ENCODE data around the gene HMGN2.

Gene HMGN2

DNA sequence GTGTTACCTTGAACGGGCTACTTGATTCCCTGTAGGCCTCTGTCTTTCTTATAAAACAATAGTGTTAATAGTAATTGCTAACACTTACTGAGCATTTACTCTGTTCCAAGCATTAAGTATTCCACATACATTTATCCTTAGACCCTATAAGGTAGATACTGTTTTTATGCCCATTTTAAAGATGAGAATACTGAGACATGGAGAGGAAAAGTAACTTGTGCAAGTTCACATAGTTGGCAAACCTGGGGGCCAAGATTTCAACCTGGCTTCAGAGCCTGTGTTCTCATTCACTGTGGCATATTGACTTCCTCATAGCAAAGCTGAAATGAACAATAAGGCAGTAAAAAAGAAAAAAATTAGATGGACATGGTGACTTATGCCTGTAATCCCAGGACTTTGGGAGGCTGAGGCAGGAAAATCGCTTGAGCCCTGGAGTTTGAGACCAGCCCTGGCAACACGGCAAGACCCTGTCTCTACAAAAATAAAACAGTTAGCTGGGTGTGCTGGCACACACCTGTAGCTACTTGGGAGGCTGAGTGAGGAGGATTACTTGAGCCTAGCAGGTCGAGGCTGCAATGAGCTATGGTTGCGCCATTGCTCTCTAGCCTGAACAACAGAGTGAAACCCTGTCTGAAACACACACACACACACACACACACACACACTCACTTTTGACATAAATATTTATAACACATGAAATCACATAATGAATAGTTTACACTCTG is 19.6 kb upstream of the HMGN2 start:
- Histone ChIP-seq H3K4me3 (ENCODE audit: low read length in 2 of 2) (no peak overlapping the region), H3K27ac (ENCODE audit: low read depth in 2 of 2, low read length in 2 of 2) (no peak overlapping the region), H3K4me1 (ENCODE audit: control insufficient read depth in 2 of 2, insufficient read depth in 2 of 2, low read length in 2 of 2) (no peaks in the 10 kb centered on the region), H3K36me3 (ENCODE audit: control insufficient read depth in 2 of 2, insufficient read depth in 2 of 2, low read length in 2 of 2) (peaks cover 47 to 51% of the 10 kb centered on the region in 2 donors), H3K9ac (ENCODE audit: low read depth in 1 of 2, low read length in 2 of 2) (no peak overlapping the region), H3K27me3 (ENCODE audit: control insufficient read depth in 2 of 2, insufficient read depth in 2 of 2, low read length in 2 of 2) (no peaks in the 10 kb centered on the region), H3K9me3 (ENCODE audit: control insufficient read depth in 2 of 2, low read length in 2 of 2) (no peaks in the 10 kb centered on the region)

DNA sequence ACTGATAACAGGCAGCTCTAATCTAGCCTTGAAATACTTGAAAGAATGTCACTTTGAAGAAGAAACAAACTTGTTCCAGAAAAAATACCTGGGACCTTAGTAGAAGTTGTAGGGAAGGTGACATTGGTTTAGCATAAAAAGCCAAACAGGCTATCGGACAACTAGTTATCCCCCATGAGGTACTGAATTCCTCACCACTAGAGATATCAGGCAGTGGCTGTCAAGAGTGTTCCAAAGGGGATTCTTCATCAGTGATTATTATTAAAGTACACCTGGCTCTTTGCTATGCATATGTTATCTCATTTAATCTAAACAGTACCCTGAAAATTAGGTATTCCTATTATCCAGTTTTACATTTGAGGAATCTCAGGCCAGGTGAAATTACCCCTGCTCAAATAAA is 13.1 kb upstream of the HMGN2 start:
- no peaks in the 10 kb centered on the region for H3K9me3 ChIP-seq (ENCODE audit: control insufficient read depth in 2 of 2, low read length in 2 of 2)
- no peak overlapping the region for H3K27ac ChIP-seq (ENCODE audit: low read depth in 2 of 2, low read length in 2 of 2)
- peaks cover 44 to 49% of the 10 kb centered on the region in 2 donors for H3K36me3 ChIP-seq (ENCODE audit: control insufficient read depth in 2 of 2, insufficient read depth in 2 of 2, low read length in 2 of 2)
- no peak overlapping the region for H3K4me3 ChIP-seq (ENCODE audit: low read length in 2 of 2)
- no peaks in the 10 kb centered on the region for H3K27me3 ChIP-seq (ENCODE audit: control insufficient read depth in 2 of 2, insufficient read depth in 2 of 2, low read length in 2 of 2)
- H3K4me1 ChIP-seq (ENCODE audit: control insufficient read depth in 2 of 2, insufficient read depth in 2 of 2, low read length in 2 of 2): no peaks in the 10 kb centered on the region
- no peak overlapping the region for H3K9ac ChIP-seq (ENCODE audit: low read depth in 1 of 2, low read length in 2 of 2)

DNA sequence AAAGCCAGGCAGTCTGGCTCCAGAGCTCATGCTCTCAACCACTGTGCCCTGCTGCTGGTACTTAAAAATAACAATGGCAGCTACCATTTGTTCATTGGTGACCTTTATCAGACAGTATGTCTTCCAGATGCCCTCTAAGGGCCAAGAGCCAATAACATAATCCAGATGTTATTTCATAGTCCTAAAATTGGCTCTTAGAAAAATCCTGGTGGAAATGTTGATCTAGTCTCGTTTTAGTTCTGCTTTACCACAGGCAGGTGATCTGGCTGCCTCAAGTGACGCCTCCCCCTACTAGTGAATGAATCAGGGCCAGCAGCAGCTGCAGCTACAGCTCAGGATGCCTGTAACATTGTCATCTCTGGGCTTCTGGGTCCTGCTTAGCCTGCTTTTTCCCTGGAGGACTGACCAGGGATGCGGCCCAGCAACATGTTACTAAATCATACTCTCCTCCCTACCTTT is 12.6 kb upstream of the HMGN2 start:
- H3K27ac ChIP-seq (ENCODE audit: low read depth in 2 of 2, low read length in 2 of 2): no peak overlapping the region

DNA sequence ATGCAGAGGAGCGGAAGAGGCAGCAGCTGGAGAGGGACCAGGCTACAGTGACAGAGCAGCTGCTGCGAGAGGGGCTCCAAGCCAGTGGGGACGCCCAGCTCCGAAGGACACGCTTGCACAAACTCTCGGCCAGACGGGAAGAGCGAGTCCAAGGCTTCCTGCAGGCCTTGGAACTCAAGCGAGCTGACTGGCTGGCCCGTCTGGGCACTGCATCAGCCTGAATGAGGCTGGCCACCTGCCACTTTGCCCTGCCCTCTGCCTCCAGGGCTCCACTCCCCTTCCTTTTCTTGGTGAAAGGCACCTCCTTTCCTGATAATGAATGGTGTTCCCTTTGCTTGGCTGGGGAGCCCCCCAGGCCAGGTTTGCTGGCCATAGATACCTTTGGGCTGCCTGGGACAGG is 3.3 kb upstream of the HMGN2 start:
- Histone ChIP-seq H3K4me3 (ENCODE audit: low read length in 2 of 2) (no peak overlapping the region), H3K9ac (ENCODE audit: low read depth in 1 of 2, low read length in 2 of 2) (no peak overlapping the region), H3K27ac (ENCODE audit: low read depth in 2 of 2, low read length in 2 of 2) (no peak overlapping the region), H3K4me1 (ENCODE audit: control insufficient read depth in 2 of 2, insufficient read depth in 2 of 2, low read length in 2 of 2) (peaks cover 30 to 38% of the 10 kb centered on the region in 2 donors), H3K36me3 (ENCODE audit: control insufficient read depth in 2 of 2, insufficient read depth in 2 of 2, low read length in 2 of 2) (peaks cover 39 to 41% of the 10 kb centered on the region in 2 donors), H3K27me3 (ENCODE audit: control insufficient read depth in 2 of 2, insufficient read depth in 2 of 2, low read length in 2 of 2) (no peaks in the 10 kb centered on the region), H3K9me3 (ENCODE audit: control insufficient read depth in 2 of 2, low read length in 2 of 2) (no peaks in the 10 kb centered on the region)

More for the DNA sequence above, 12.6 kb upstream of the HMGN2 start:
- Histone ChIP-seq H3K9me3 (ENCODE audit: control insufficient read depth in 2 of 2, low read length in 2 of 2) (no peaks in the 10 kb centered on the region), H3K4me1 (ENCODE audit: control insufficient read depth in 2 of 2, insufficient read depth in 2 of 2, low read length in 2 of 2) (no peaks in the 10 kb centered on the region), H3K4me3 (ENCODE audit: low read length in 2 of 2) (no peak overlapping the region), H3K36me3 (ENCODE audit: control insufficient read depth in 2 of 2, insufficient read depth in 2 of 2, low read length in 2 of 2) (peaks cover 44 to 53% of the 10 kb centered on the region in 2 donors), H3K9ac (ENCODE audit: low read depth in 1 of 2, low read length in 2 of 2) (no peak overlapping the region), H3K27me3 (ENCODE audit: control insufficient read depth in 2 of 2, insufficient read depth in 2 of 2, low read length in 2 of 2) (no peaks in the 10 kb centered on the region)

DNA sequence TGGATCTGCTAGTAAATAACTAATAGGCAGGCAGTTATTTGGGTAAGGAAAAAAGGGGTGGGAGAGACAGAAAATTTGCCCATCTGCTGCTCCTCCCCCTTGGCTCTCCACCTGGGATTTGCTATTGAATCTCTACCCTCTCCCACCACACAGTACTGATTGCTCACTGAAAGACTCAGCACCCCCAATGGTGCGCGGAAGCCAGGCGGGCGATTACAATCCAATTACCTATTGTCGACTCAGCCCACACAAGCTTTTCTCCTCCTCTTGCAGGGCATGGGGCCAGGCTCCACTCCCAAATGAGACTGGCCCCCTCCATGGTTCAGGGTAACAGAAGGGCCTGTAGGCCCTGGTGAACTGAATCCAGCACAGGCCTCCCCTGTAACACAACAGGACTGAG is 2.7 kb upstream of the HMGN2 start:
- Histone ChIP-seq H3K9ac (ENCODE audit: low read depth in 1 of 2, low read length in 2 of 2) (no peak overlapping the region), H3K27ac (ENCODE audit: low read depth in 2 of 2, low read length in 2 of 2) (no peak overlapping the region), H3K4me3 (ENCODE audit: low read length in 2 of 2) (no peak overlapping the region), H3K36me3 (ENCODE audit: control insufficient read depth in 2 of 2, insufficient read depth in 2 of 2, low read length in 2 of 2) (peaks cover 43 to 46% of the 10 kb centered on the region in 2 donors), H3K9me3 (ENCODE audit: control insufficient read depth in 2 of 2, low read length in 2 of 2) (no peaks in the 10 kb centered on the region), H3K4me1 (ENCODE audit: control insufficient read depth in 2 of 2, insufficient read depth in 2 of 2, low read length in 2 of 2) (peaks cover 34 to 42% of the 10 kb centered on the region in 2 donors), H3K27me3 (ENCODE audit: control insufficient read depth in 2 of 2, insufficient read depth in 2 of 2, low read length in 2 of 2) (no peaks in the 10 kb centered on the region)

DNA sequence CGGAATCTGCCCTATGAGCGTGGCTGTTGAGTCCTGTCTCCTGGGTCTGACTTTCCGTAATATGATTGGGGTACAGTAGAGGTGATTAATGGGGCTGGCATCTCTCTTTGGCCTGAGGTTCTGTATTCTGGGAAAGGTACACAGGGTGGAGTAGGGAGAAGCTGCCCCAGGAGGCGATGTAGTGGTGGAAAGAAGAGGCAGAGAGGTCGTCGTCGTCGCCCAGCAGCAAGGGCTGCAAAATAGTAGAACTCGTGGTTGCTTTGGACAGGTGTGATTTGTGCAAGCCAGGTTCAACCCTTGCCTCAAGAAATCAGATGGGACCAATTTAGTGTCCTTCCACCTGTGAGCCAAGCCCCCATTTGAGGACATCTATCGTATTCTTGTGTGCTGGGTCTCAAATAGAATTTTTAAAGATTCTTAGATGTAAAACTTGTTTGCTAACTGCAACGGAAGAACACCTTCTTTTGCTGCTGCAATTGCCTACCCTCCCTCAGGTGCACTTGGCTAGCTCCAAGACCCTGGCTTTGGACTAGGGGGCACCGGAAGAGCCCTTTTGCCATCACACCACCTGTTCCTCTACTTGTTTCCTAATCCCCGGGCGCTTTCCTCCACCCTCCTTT is 1.3 kb upstream of the HMGN2 start:
- Histone ChIP-seq H3K9ac (ENCODE audit: low read depth in 1 of 2, low read length in 2 of 2) (peak overlapping the region in 1 of 2 donors; percentile 5), H3K36me3 (ENCODE audit: control insufficient read depth in 2 of 2, insufficient read depth in 2 of 2, low read length in 2 of 2) (peaks cover 37 to 40% of the 10 kb centered on the region in 2 donors), H3K9me3 (ENCODE audit: control insufficient read depth in 2 of 2, low read length in 2 of 2) (no peaks in the 10 kb centered on the region), H3K4me3 (ENCODE audit: low read length in 2 of 2) (peak overlapping the region; percentile 76 to 80), H3K27me3 (ENCODE audit: control insufficient read depth in 2 of 2, insufficient read depth in 2 of 2, low read length in 2 of 2) (no peaks in the 10 kb centered on the region), H3K4me1 (ENCODE audit: control insufficient read depth in 2 of 2, insufficient read depth in 2 of 2, low read length in 2 of 2) (peaks cover 34 to 42% of the 10 kb centered on the region in 2 donors), H3K27ac (ENCODE audit: low read depth in 2 of 2, low read length in 2 of 2) (peak overlapping the region; percentile 26 to 99)

DNA sequence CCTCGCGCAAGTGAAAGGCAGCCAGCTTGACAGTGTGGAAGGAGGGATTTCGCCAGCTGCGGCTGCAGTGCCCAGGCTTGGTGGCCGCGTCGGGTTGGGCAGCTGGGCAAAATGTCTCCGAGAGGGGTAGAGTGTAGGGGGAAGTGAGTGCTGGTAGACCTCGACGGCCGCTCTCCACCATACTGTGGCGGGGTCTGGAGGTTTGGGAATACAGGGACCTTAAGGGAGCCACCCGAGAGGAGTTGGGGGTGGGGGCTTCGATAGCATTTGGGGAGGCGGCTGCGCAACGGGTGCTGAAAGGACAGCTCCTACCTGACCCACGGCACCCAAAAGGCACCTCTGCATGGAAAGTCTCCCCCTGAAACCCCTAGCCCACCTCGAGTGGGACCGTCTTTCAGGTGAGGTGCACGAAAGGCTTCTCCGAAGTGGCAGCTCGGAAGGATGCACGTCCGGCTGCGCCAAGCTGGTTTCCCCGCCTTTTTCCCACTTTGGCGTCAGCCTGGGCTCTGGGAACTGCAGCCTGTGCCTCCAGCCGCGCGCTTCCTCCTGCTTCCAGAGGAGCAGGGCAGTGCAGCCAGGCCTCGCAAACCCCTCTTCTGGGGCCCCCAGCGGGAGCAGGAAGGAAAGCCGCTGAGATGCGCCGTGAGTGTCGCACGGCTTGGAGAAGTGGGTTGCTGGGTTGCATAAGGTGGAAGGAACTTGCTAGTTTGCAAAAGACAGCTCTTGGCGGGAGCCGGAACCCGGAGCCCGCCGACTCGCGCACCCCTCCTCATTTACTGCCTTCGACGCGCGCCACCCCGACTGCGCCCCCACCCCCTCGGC is 531 bp upstream of the HMGN2 start:
- H3K27ac ChIP-seq (ENCODE audit: low read depth in 2 of 2, low read length in 2 of 2): peak overlapping the region; percentile 99 to 100
- peak overlapping the region; percentile 63 to 70 for H3K9ac ChIP-seq (ENCODE audit: low read depth in 1 of 2, low read length in 2 of 2)
- no peaks in the 10 kb centered on the region for H3K9me3 ChIP-seq (ENCODE audit: control insufficient read depth in 2 of 2, low read length in 2 of 2)
- peak overlapping the region; percentile 76 to 80 for H3K4me3 ChIP-seq (ENCODE audit: low read length in 2 of 2)
- H3K36me3 ChIP-seq (ENCODE audit: control insufficient read depth in 2 of 2, insufficient read depth in 2 of 2, low read length in 2 of 2): peaks cover 31 to 41% of the 10 kb centered on the region in 2 donors
- no peaks in the 10 kb centered on the region for H3K27me3 ChIP-seq (ENCODE audit: control insufficient read depth in 2 of 2, insufficient read depth in 2 of 2, low read length in 2 of 2)
- H3K4me1 ChIP-seq (ENCODE audit: control insufficient read depth in 2 of 2, insufficient read depth in 2 of 2, low read length in 2 of 2): peaks cover 34 to 42% of the 10 kb centered on the region in 2 donors

DNA sequence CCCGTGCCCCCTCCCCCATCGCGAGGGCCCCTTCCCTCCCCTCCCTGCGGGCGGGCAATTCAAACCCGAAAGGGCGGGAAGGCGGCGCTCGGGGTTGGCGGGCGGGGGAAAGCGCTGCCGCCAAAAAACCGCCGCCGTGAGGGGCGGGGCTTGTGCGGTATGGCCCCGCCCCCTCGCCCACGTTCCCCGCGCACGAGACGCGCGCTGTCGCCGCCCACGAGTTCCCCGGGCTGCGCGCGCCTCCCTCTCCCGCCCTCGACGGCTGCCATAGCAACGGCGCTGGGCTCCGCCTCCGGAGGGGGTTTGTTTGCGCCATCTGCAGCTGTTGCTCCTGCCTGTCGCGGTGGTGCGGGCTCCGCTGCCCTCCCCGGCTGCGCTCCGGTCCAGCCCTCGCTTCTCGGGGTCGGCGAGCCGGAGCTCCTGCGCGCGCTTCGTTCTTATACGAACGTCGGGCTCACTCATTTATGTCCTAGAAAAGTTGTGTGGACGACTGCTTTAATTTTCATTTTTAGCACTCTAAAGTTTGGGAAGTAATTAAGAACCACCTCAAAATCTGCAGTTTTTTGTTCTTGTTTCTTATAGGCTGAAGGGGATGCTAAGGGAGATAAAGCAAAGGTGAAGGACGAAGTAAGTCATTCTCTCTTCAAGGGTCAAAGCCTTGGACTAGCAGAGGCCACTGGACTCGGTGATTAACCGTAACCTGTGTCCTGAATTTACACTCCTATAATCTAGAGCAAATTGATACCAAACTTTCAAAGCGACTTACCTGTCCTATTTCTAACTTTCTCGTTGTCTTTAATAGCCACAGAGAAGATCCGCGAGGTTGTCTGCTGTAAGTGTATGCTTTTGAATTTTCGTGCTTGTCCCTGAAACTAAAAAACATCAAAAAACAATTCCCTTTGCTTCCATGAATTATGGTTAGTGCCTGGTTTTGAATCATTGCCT is 933 bp downstream of the HMGN2 start:
- Histone ChIP-seq H3K27ac (ENCODE audit: low read depth in 2 of 2, low read length in 2 of 2) (peak overlapping the region; percentile 99 to 100), H3K9me3 (ENCODE audit: control insufficient read depth in 2 of 2, low read length in 2 of 2) (no peaks in the 10 kb centered on the region), H3K36me3 (ENCODE audit: control insufficient read depth in 2 of 2, insufficient read depth in 2 of 2, low read length in 2 of 2) (peaks cover 25 to 36% of the 10 kb centered on the region in 2 donors), H3K4me3 (ENCODE audit: low read length in 2 of 2) (peak overlapping the region; percentile 71 to 83), H3K4me1 (ENCODE audit: control insufficient read depth in 2 of 2, insufficient read depth in 2 of 2, low read length in 2 of 2) (peaks cover 34 to 42% of the 10 kb centered on the region in 2 donors), H3K9ac (ENCODE audit: low read depth in 1 of 2, low read length in 2 of 2) (peak overlapping the region; percentile 56 to 99), H3K27me3 (ENCODE audit: control insufficient read depth in 2 of 2, insufficient read depth in 2 of 2, low read length in 2 of 2) (no peaks in the 10 kb centered on the region)

DNA sequence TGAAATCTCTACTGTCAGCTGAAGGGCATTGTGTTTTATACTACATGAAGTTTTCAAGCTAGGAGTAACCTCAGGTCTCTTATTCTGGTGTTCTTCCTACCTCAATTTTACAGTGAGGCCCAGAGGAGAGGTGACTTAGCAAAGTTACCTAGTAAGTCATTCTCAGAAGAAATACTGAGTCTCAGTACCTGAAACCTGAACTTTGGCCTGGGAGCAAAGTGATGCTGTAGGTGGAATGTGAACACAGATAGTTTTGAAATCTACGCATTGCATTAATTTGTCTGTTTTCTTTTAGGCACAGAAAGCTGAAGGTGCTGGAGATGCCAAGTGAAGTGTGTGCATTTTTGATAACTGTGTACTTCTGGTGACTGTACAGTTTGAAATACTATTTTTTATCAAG is 2.6 kb downstream of the HMGN2 start:
- Histone ChIP-seq H3K9ac (ENCODE audit: low read depth in 1 of 2, low read length in 2 of 2) (no peak overlapping the region), H3K4me1 (ENCODE audit: control insufficient read depth in 2 of 2, insufficient read depth in 2 of 2, low read length in 2 of 2) (peaks cover 30 to 34% of the 10 kb centered on the region in 2 donors), H3K36me3 (ENCODE audit: control insufficient read depth in 2 of 2, insufficient read depth in 2 of 2, low read length in 2 of 2) (peaks cover 25 to 34% of the 10 kb centered on the region in 2 donors), H3K27me3 (ENCODE audit: control insufficient read depth in 2 of 2, insufficient read depth in 2 of 2, low read length in 2 of 2) (no peaks in the 10 kb centered on the region), H3K9me3 (ENCODE audit: control insufficient read depth in 2 of 2, low read length in 2 of 2) (no peaks in the 10 kb centered on the region), H3K4me3 (ENCODE audit: low read length in 2 of 2) (no peak overlapping the region), H3K27ac (ENCODE audit: low read depth in 2 of 2, low read length in 2 of 2) (no peak overlapping the region)
